HG03095 (cell line): ENCODE measurements around the gene SYNJ1.

ENCODE experiments used
- ATAC-seq: cut with Tn5 transposase; IDR thresholded peaks from one replicate; pipeline ENCODE4 v1.9.1; 2021; ENCODE audit warnings: moderate library complexity; ENCODE audit not compliant: unreplicated experiment

SYNJ1 gene

GRCh38 chr21:32584472-32584871, 143.3 kb downstream of the SYNJ1 start:
- ATAC-seq = no peak

- ATAC-seq = no peak
Measured at GRCh38 chr21:32581732-32582131, 146.1 kb downstream of the SYNJ1 start.

DNA sequence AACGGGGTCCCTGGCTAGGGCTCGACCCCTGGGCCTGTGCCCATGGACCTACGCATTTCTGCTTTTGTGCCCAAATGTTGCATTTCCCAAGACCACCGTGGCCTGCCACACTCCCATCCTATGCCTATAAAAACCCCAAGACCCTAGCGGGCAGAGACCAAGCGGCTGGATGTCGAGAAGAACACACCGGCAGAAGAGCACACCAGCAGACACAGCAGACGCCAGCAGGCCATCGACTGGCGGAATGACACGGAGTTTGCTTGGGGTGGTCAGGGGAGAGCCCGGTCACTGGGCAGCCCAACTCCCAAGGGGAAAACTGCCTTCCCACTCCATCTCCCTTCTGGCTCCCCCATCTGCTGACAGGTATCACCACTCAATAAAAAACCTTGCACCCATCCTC, 146.9 kb downstream of the SYNJ1 start:
- ATAC-seq = no peak
